ENCODE results near the gene PPP1R14C. TPM values are rescaled to one million over a fixed set of nuclear protein-coding genes. Genes with fewer than 3 reads are reported as not detected.

The PPP1R14C gene
- polyA plus RNA-seq, 1 donor (not counting 4 experiments of a cell fraction or from before 2014, with no cell fraction given): 50.6 TPM

DNA sequence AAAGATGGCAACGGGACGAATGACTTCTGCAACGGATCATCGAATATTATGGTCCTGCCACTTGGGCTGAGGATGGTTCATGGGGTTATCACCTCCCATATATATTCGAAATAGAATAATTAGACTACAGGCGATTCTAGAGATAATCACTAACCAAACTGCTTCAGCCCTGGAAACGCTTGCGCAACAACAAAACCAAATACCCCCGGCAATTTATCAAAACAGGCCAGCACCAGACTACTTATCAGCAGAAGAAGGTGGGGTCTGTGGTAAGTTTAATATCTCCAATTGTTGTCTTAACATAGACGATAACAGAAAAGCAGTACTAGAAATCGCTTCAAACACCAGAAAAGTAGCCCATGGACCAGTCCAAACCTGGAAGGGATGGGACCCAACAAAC is 42.9 kb upstream of the PPP1R14C start:
- Histone ChIP-seq H3K27ac (ENCODE audit: control insufficient read depth, insufficient read depth, low read length) (no peak overlapping the region), H4K20me1 (ENCODE audit: control insufficient read depth, extremely low read depth, insufficient read depth, low read length) (no peaks in the 10 kb centered on the region), H2AFZ (ENCODE audit: control insufficient read depth, low read length) (no peak overlapping the region), H3K9me3 (ENCODE audit: control insufficient read depth, low read depth, low read length) (no peaks in the 10 kb centered on the region), H3K27me3 (ENCODE audit: control insufficient read depth, extremely low read depth, insufficient read depth, low read length) (no peaks in the 10 kb centered on the region), H3K9me1 (ENCODE audit: control insufficient read depth, extremely low read depth, insufficient read depth, low read length) (no peaks in the 10 kb centered on the region), H3K4me3 (ENCODE audit: control insufficient read depth in 2 of 3, extremely low read depth in 1 of 3, insufficient read depth in 2 of 3, low read depth in 1 of 3, low read length in 3 of 3) (no peak overlapping the region), H3K36me3 (ENCODE audit: control insufficient read depth in 2 of 2, extremely low read depth in 1 of 2, insufficient read depth in 2 of 2, low read length in 2 of 2) (no peaks in the 10 kb centered on the region), H3K9ac (ENCODE audit: control insufficient read depth, extremely low read depth, insufficient read depth, low read length) (no peak overlapping the region), H3K4me2 (ENCODE audit: control insufficient read depth, extremely low read depth, insufficient read depth, low read depth, low read length) (no peak overlapping the region), H3K79me2 (ENCODE audit: control insufficient read depth, insufficient read depth, low read length) (no peaks in the 10 kb centered on the region), H3K4me1 (ENCODE audit: control insufficient read depth, extremely low read depth, insufficient read depth, low read length) (no peaks in the 10 kb centered on the region)
- DNase-seq (ENCODE audit: low read depth, low spot score) (no peak), FAIRE-seq (no peak)
- TF ChIP-seq, protein P1, sequence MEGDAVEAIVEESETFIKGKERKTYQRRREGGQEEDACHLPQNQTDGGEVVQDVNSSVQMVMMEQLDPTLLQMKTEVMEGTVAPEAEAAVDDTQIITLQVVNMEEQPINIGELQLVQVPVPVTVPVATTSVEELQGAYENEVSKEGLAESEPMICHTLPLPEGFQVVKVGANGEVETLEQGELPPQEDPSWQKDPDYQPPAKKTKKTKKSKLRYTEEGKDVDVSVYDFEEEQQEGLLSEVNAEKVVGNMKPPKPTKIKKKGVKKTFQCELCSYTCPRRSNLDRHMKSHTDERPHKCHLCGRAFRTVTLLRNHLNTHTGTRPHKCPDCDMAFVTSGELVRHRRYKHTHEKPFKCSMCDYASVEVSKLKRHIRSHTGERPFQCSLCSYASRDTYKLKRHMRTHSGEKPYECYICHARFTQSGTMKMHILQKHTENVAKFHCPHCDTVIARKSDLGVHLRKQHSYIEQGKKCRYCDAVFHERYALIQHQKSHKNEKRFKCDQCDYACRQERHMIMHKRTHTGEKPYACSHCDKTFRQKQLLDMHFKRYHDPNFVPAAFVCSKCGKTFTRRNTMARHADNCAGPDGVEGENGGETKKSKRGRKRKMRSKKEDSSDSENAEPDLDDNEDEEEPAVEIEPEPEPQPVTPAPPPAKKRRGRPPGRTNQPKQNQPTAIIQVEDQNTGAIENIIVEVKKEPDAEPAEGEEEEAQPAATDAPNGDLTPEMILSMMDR (optimal IDR thresholded peaks at IDR 0.05 in 1 of 3, IDR thresholded peaks at IDR 0.05 in 1 of 3, conservative IDR thresholded peaks at IDR 0.05 in 1 of 3; ENCODE audit: extremely low read depth in 1 of 3, insufficient read depth in 2 of 3, low read length in 3 of 3): no peak
- dilution Hi-C loops (cut with MboI; ENCODE audit: extremely low pct_ligation_motif_present, low sequenced_read_pairs): no loop called here

DNA sequence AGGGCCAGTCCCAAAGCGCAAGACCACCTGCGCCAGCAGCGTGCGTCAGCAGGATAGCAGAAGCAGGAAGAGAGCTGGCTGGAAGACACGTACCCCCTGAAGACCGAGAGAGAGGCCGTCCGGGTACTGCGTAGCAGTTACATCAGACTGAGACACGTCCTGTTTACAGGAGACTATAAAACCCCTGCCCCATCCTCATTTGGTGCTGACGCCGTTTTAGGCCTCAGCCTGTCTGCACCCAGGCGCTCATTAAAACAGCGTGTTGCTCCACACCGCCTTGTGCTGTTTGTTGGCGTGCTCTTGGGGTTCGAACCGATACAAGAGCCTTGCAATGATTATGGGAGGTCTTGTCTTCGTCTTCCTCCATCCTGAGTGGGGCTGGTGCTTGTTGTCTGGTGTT is 42.1 kb upstream of the PPP1R14C start:
- no peak overlapping the region for H2AFZ ChIP-seq (ENCODE audit: control insufficient read depth, low read length)
- dilution Hi-C loops (cut with MboI; ENCODE audit: extremely low pct_ligation_motif_present, low sequenced_read_pairs): no loop called here
- H3K27ac ChIP-seq (ENCODE audit: control insufficient read depth, insufficient read depth, low read length): no peak overlapping the region

More for the DNA sequence above, 42.1 kb upstream of the PPP1R14C start:
- no peak overlapping the region for H3K4me2 ChIP-seq (ENCODE audit: control insufficient read depth, extremely low read depth, insufficient read depth, low read depth, low read length)
- H3K79me2 ChIP-seq (ENCODE audit: control insufficient read depth, insufficient read depth, low read length): no peaks in the 10 kb centered on the region
- FAIRE-seq: no peak
- H3K9ac ChIP-seq (ENCODE audit: control insufficient read depth, extremely low read depth, insufficient read depth, low read length): no peak overlapping the region
- H3K9me3 ChIP-seq (ENCODE audit: control insufficient read depth, low read depth, low read length): no peaks in the 10 kb centered on the region
- H3K36me3 ChIP-seq (ENCODE audit: control insufficient read depth in 2 of 2, extremely low read depth in 1 of 2, insufficient read depth in 2 of 2, low read length in 2 of 2): no peaks in the 10 kb centered on the region
- no peak for DNase-seq (ENCODE audit: low read depth, low spot score)
- no peaks in the 10 kb centered on the region for H3K27me3 ChIP-seq (ENCODE audit: control insufficient read depth, extremely low read depth, insufficient read depth, low read length)
- no peaks in the 10 kb centered on the region for H4K20me1 ChIP-seq (ENCODE audit: control insufficient read depth, extremely low read depth, insufficient read depth, low read length)
- H3K4me1 ChIP-seq (ENCODE audit: control insufficient read depth, extremely low read depth, insufficient read depth, low read length): no peaks in the 10 kb centered on the region
- H3K4me3 ChIP-seq (ENCODE audit: control insufficient read depth in 2 of 3, extremely low read depth in 1 of 3, insufficient read depth in 2 of 3, low read depth in 1 of 3, low read length in 3 of 3): no peak overlapping the region
- no peaks in the 10 kb centered on the region for H3K9me1 ChIP-seq (ENCODE audit: control insufficient read depth, extremely low read depth, insufficient read depth, low read length)
- no peak for TF ChIP-seq EZH2 (IDR thresholded peaks at IDR 0.05; ENCODE audit: low read length)
- TF ChIP-seq, protein P1 (optimal IDR thresholded peaks at IDR 0.05 in 1 of 3, IDR thresholded peaks at IDR 0.05 in 1 of 3, conservative IDR thresholded peaks at IDR 0.05 in 1 of 3; ENCODE audit: extremely low read depth in 1 of 3, insufficient read depth in 2 of 3, low read length in 3 of 3): no peak

Data from keratinocyte (primary cell).